K562 (cell line): ENCODE measurements around the gene PRKG1. TPM values are rescaled to one million over a fixed set of nuclear protein-coding genes. Genes with fewer than 3 reads are reported as not detected.

ENCODE experiments used
- ATAC-seq: fragments of 200-7000 bp; cut with Tn5 transposase; 3 replicates; pipeline ENCODE4 v1.9.1; 2020; ENCODE audit warnings: moderate library complexity
- BruUV-seq: library from RNA; stranded (reverse); fragments of 400-500 nt; replicated peaks from 2 replicates; lab custom pipeline; 2021; lab: Mats Ljungman, UMichigan
- CTCF ChIA-PET: fragments of 300-600 bp; formaldehyde crosslinking; extraction: SDS; loops from one replicate; lab custom pipeline; 2021; ENCODE audit warnings: low intra/inter-chr PET ratio; lab: Yijun Ruan, JAX
- POLR2A ChIA-PET: fragments of 300-600, 350-650 bp; sonication (Branson Sonifier 250); formaldehyde crosslinking; extraction: SDS; loops from one replicate; lab custom pipeline; 2021; ENCODE audit warnings: antibody characterized with exemption, inconsistent platforms; lab: Yijun Ruan, JAX
- DNase-seq, 4 experiments: peaks; one replicate each; pipeline versions ENCODE4 v3.0.0 to v3.0.0-alpha.2; 2011 to 2018; ENCODE audit warnings: low spot score in 3 of 4, mixed read lengths in 3 of 4; ENCODE audit errors: extremely low read depth in 1 of 4
- FAIRE-seq: peaks from 2 replicates; lab custom pipeline; 2011; peaks lifted over from hg19 to GRCh38; lab: Jason Lieb, UNC
- H2AFZ ChIP-seq: 2 replicates; pipeline ENCODE4 v1.6.0; 2011; ENCODE audit warnings: low read depth, low read length, control low read depth, inconsistent platforms
- H3K27ac ChIP-seq: fragments of 200-600 bp; 3 replicates; pipeline ENCODE4 v1.8.0; 2011; ENCODE audit warnings: low read depth, mild to moderate bottlenecking, control low read depth, inconsistent platforms, low read length, moderate library complexity, mixed read lengths; ENCODE audit errors: extremely low read depth
- H3K27me3 ChIP-seq, 2 experiments: fragments of 300-600 bp in 1 of 2; 2 replicates in 1 of 2; 3 replicates in 1 of 2; pipeline versions ENCODE4 v1.6.0 to v1.8.0; 2011; ENCODE audit warnings: inconsistent platforms in 2 of 2, low read length in 2 of 2, mild to moderate bottlenecking in 1 of 2, mixed read lengths in 1 of 2, moderate library complexity in 1 of 2; ENCODE audit not compliant: control insufficient read depth in 2 of 2, insufficient read depth in 2 of 2
- H3K36me3 ChIP-seq: fragments of 300-600 bp; 3 replicates; pipeline ENCODE4 v1.8.0; 2011; ENCODE audit warnings: mild to moderate bottlenecking, low read length, inconsistent platforms; ENCODE audit not compliant: control insufficient read depth, insufficient read depth
- H3K4me1 ChIP-seq, 2 experiments: fragments of 200-600 bp in 1 of 2; replicated peaks in 1 of 2; 2 replicates in 1 of 2; 3 replicates in 1 of 2; pipeline versions ENCODE4 v1.5.1 to v1.8.0; 2011; ENCODE audit warnings: inconsistent platforms in 2 of 2, low read length in 2 of 2, mild to moderate bottlenecking in 1 of 2, mixed read lengths in 1 of 2, moderate library complexity in 1 of 2; ENCODE audit not compliant: control insufficient read depth in 2 of 2, insufficient read depth in 2 of 2
- H3K4me2 ChIP-seq: 2 replicates; pipeline ENCODE4 v1.6.1; 2011; ENCODE audit warnings: low read length, control low read depth, inconsistent platforms, mixed read lengths; ENCODE audit not compliant: insufficient read depth
- H3K4me3 ChIP-seq: fragments of 200-600 bp; sonication (generic), shearing (Covaris generic); 2 replicates; pipeline ENCODE4 v1.5.1; 2016; ENCODE audit warnings: control low read depth, inconsistent platforms
- H3K79me2 ChIP-seq: fragments of 200-600 bp; 3 replicates; pipeline ENCODE4 v1.8.0; 2011; ENCODE audit warnings: low read length, inconsistent platforms; ENCODE audit not compliant: control insufficient read depth, insufficient read depth
- H3K9ac ChIP-seq, 2 experiments: 2 replicates each; pipeline versions ENCODE4 v1.6.0 to v1.6.1; 2011; ENCODE audit warnings: low read depth in 2 of 2, low read length in 2 of 2, control low read depth in 1 of 2, inconsistent platforms in 1 of 2, mild to moderate bottlenecking in 1 of 2, mixed read lengths in 1 of 2; ENCODE audit not compliant: insufficient read depth in 1 of 2
- H3K9me1 ChIP-seq: one replicate; pipeline ENCODE4 v1.6.0; 2011; ENCODE audit warnings: inconsistent platforms, mild to moderate bottlenecking, low read length, moderate library complexity; ENCODE audit not compliant: control insufficient read depth, insufficient read depth
- H3K9me3 ChIP-seq: replicated peaks from 2 replicates; pipeline ENCODE4 v1.5.1; 2011; ENCODE audit warnings: low read depth, low read length, inconsistent platforms; ENCODE audit not compliant: control insufficient read depth, insufficient read depth
- H4K20me1 ChIP-seq: replicated peaks from 2 replicates; pipeline ENCODE4 v1.6.1; 2011; ENCODE audit warnings: low read length, inconsistent platforms, mixed read lengths; ENCODE audit not compliant: control insufficient read depth, insufficient read depth
- ARID3A ChIP-seq: IDR thresholded peaks from 2 replicates; pipeline ENCODE4 v1.6.1; 2012; ENCODE audit warnings: low read depth, low read length, improper control_type of control experiment, borderline replicate concordance
- CHD4 ChIP-seq: fragments of 200-600 bp; sonication (generic); IDR thresholded peaks from 3 replicates; pipeline ENCODE4 v1.6.1; 2012; ENCODE audit warnings: low read depth, mild to moderate bottlenecking, mixed read lengths, low read length, inconsistent platforms; ENCODE audit not compliant: insufficient read depth, insufficient replicate concordance, poor library complexity, severe bottlenecking
- HDAC1 ChIP-seq, 2 experiments: fragments of 450-650 bp; IDR thresholded peaks; 2 replicates each; pipeline ENCODE4 v1.6.1; 2016 to 2017; ENCODE audit warnings: inconsistent platforms in 1 of 2, mild to moderate bottlenecking in 1 of 2, moderate library complexity in 1 of 2
- in situ Hi-C: fragments of 300-500 bp; cut with MboI; formaldehyde crosslinking; loops from 4 replicates; pipeline ENCODE4 v1.15.0; 2018; ENCODE audit warnings: inconsistent platforms, mixed read lengths
- intact Hi-C: fragments of 100-400 bp; cut with micrococcal nuclease; formaldehyde crosslinking; loops from 2 replicates; pipeline ENCODE4 v1.14.2; 2022
- polyA plus RNA-seq, 8 experiments: library from polyadenylated mRNA; depleted of rRNA in 4 of 8; stranded (reverse) in 5 of 8; unstranded in 3 of 8; fragments of >200 nt; fragmentation: Nextera tagmentation in 2 of 8; fragmentation: Illumina TruSeq in 1 of 8; extraction: Ambion mirVana in 2 of 8; extraction: Trizol in 1 of 8; gene quantifications; 2 replicates each; pipeline versions ENCODE4 v1.2.1 to v1.2.3, GENCODE V29; 2011 to 2014; ENCODE audit warnings: inconsistent platforms in 1 of 8, missing spikeins in 1 of 8
- total RNA-seq, 7 experiments: library from RNA; depleted of rRNA in 6 of 7; stranded (reverse); fragments of >200 nt in 6 of 7; fragmentation: Illumina TruSeq in 2 of 7; extraction: Trizol in 2 of 7; gene quantifications; 2 replicates each; pipeline versions ENCODE4 v1.2.1 to v1.2.3, GENCODE V29; 2011 to 2021; ENCODE audit warnings: low replicate concordance in 1 of 7

The PRKG1 gene
- total and polyA plus RNA-seq, 9 of the 15 experiments (the other 6 are each of a cell fraction or from before 2014, with no cell fraction given): 0.22 TPM; not detected in 8

GRCh38 chr10:51072210-51072609 is 2.1 kb upstream of the PRKG1 start:
- no peak overlapping the region for H3K9ac ChIP-seq
- H3K4me2 ChIP-seq: no peak overlapping the region
- CTCF ChIA-PET: no interaction called here
- TF ChIP-seq HDAC1 (IDR thresholded peaks at IDR 0.05): no peak
- TF ChIP-seq ARID3A: no peak
- TF ChIP-seq CHD4: no peak
- H4K20me1 ChIP-seq: no peaks in the 10 kb centered on the region
- intact Hi-C loops: no loop called here
- H3K4me1 ChIP-seq: 0 out of 5 replicates have a peak, but pooled peaks cover 0 to 3% of the 10 kb centered on the region in 2 experiments
- no peaks in the 10 kb centered on the region for H3K79me2 ChIP-seq
- ATAC-seq: no peak
- no peaks in the 10 kb centered on the region for H3K9me3 ChIP-seq
- H3K4me3 ChIP-seq: no peak overlapping the region
- H3K9me1 ChIP-seq: no peaks in the 10 kb centered on the region
- no peak overlapping the region for H2AFZ ChIP-seq
- no peak overlapping the region for H3K27ac ChIP-seq
- FAIRE-seq: no peak
- peaks cover 0 to 10% of the 10 kb centered on the region in 2 experiments; a peak in 2 of 5 replicates for H3K27me3 ChIP-seq
- in situ Hi-C loops: no loop called here
- POLR2A ChIA-PET: no interaction called here
- no TSS peak for BruUV-seq
- no peaks in the 10 kb centered on the region for H3K36me3 ChIP-seq
- no peak for DNase-seq
